SK-N-SH (cell line): ENCODE results near the gene ZNF548.

Experiments
- CHD2 ChIP-seq: fragments of 150-350 bp; IDR thresholded peaks from 2 replicates; pipeline ENCODE4 v1.6.1; 2018; ENCODE audit warnings: low read length; ENCODE audit not compliant: partially characterized antibody
- ELF1 ChIP-seq: IDR thresholded peaks from 2 replicates; pipeline ENCODE4 v1.4.0; 2012
- EP300 ChIP-seq, 2 experiments: IDR thresholded peaks; 2 replicates each; pipeline versions ENCODE4 v1.4.0 to v1.6.1; 2012; ENCODE audit warnings: borderline replicate concordance in 1 of 2, low read depth in 1 of 2, low read length in 1 of 2
- EZH2phosphoT487 ChIP-seq: fragments of 200-600 bp; sonication (generic); IDR thresholded peaks from 2 replicates; pipeline ENCODE4 v1.6.1; 2017; ENCODE audit warnings: low read depth, mixed run types, mild to moderate bottlenecking, antibody characterized with exemption, moderate library complexity, borderline replicate concordance
- GABPA ChIP-seq: IDR thresholded peaks from 2 replicates; pipeline ENCODE4 v1.4.0; 2012; ENCODE audit warnings: low read depth, mild to moderate bottlenecking
- JUND ChIP-seq: IDR thresholded peaks from 2 replicates; pipeline ENCODE4 v1.4.0; 2012
- MXI1 ChIP-seq: IDR thresholded peaks from 2 replicates; pipeline ENCODE4 v1.6.1; 2012; ENCODE audit warnings: mild to moderate bottlenecking, low read depth, low read length, improper control_type of control experiment
- NRF1 ChIP-seq: IDR thresholded peaks from 2 replicates; pipeline ENCODE4 v1.6.1; 2012; ENCODE audit warnings: low read depth, mild to moderate bottlenecking, low read length
- POLR2AphosphoS5 ChIP-seq: IDR thresholded peaks from 2 replicates; pipeline ENCODE4 v1.6.1; 2012; ENCODE audit warnings: low read depth, low read length
- TAF1 ChIP-seq: IDR thresholded peaks from 2 replicates; pipeline ENCODE4 v1.6.1; 2012; ENCODE audit warnings: low read depth, mild to moderate bottlenecking, low read length, moderate library complexity, borderline replicate concordance
- TF ChIP-seq, protein P1 (sequence below): IDR thresholded peaks from 2 replicates; pipeline ENCODE4 v1.4.0; 2012; ENCODE audit warnings: low read depth
- TF ChIP-seq, protein P2 (sequence below): fragments of 200-600 bp; sonication (generic); IDR thresholded peaks from 2 replicates; pipeline ENCODE4 v1.6.1; 2017; ENCODE audit warnings: antibody characterized with exemption, mild to moderate bottlenecking, moderate library complexity
- TF ChIP-seq, protein P3 (sequence below): IDR thresholded peaks from 2 replicates; pipeline ENCODE4 v1.6.1; 2012; ENCODE audit warnings: mild to moderate bottlenecking, low read depth, low read length, moderate library complexity
- TF ChIP-seq, protein P4 (sequence below): fragments of 150-350 bp; IDR thresholded peaks from 2 replicates; pipeline ENCODE4 v1.6.1; 2017; ENCODE audit warnings: antibody characterized with exemption, low read length, low read depth, borderline replicate concordance

DNA sequence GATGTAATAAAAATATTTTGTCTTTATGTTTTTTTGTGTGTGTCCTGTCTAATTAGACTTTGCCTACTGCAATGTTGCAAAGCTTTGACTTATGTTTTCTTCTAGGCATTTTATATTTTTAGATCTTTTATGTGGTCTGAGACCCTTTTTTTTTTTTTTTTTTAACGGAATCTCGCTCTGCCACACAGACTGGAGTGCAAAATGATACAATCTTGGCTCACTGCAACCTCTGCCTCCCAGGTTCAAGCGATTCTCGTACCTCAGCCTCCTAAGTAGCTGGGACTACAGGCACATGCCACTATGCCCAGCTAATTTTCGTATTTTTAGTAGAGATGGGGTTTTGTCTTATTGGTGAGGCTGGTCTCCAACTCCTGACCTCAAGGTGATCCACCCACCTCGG, 47.1 kb upstream of the ZNF548 start:
- TF ChIP-seq, protein P1, sequence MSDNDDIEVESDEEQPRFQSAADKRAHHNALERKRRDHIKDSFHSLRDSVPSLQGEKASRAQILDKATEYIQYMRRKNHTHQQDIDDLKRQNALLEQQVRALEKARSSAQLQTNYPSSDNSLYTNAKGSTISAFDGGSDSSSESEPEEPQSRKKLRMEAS = no peak
- TF ChIP-seq, protein P2, sequence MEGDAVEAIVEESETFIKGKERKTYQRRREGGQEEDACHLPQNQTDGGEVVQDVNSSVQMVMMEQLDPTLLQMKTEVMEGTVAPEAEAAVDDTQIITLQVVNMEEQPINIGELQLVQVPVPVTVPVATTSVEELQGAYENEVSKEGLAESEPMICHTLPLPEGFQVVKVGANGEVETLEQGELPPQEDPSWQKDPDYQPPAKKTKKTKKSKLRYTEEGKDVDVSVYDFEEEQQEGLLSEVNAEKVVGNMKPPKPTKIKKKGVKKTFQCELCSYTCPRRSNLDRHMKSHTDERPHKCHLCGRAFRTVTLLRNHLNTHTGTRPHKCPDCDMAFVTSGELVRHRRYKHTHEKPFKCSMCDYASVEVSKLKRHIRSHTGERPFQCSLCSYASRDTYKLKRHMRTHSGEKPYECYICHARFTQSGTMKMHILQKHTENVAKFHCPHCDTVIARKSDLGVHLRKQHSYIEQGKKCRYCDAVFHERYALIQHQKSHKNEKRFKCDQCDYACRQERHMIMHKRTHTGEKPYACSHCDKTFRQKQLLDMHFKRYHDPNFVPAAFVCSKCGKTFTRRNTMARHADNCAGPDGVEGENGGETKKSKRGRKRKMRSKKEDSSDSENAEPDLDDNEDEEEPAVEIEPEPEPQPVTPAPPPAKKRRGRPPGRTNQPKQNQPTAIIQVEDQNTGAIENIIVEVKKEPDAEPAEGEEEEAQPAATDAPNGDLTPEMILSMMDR = no peak
- TF ChIP-seq, protein P3, sequence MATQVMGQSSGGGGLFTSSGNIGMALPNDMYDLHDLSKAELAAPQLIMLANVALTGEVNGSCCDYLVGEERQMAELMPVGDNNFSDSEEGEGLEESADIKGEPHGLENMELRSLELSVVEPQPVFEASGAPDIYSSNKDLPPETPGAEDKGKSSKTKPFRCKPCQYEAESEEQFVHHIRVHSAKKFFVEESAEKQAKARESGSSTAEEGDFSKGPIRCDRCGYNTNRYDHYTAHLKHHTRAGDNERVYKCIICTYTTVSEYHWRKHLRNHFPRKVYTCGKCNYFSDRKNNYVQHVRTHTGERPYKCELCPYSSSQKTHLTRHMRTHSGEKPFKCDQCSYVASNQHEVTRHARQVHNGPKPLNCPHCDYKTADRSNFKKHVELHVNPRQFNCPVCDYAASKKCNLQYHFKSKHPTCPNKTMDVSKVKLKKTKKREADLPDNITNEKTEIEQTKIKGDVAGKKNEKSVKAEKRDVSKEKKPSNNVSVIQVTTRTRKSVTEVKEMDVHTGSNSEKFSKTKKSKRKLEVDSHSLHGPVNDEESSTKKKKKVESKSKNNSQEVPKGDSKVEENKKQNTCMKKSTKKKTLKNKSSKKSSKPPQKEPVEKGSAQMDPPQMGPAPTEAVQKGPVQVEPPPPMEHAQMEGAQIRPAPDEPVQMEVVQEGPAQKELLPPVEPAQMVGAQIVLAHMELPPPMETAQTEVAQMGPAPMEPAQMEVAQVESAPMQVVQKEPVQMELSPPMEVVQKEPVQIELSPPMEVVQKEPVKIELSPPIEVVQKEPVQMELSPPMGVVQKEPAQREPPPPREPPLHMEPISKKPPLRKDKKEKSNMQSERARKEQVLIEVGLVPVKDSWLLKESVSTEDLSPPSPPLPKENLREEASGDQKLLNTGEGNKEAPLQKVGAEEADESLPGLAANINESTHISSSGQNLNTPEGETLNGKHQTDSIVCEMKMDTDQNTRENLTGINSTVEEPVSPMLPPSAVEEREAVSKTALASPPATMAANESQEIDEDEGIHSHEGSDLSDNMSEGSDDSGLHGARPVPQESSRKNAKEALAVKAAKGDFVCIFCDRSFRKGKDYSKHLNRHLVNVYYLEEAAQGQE = no peak
- TF ChIP-seq POLR2AphosphoS5 (no peak), GABPA (no peak), JUND (no peak), MXI1 (no peak), TAF1 (no peak), EP300 (IDR thresholded peaks at IDR 0.05; ENCODE audit: borderline replicate concordance in 1 of 2, low read depth in 1 of 2, low read length in 1 of 2) (no peak), ELF1 (no peak), NRF1 (no peak), EZH2phosphoT487 (no peak), CHD2 (no peak)
- TF ChIP-seq, protein P4, sequence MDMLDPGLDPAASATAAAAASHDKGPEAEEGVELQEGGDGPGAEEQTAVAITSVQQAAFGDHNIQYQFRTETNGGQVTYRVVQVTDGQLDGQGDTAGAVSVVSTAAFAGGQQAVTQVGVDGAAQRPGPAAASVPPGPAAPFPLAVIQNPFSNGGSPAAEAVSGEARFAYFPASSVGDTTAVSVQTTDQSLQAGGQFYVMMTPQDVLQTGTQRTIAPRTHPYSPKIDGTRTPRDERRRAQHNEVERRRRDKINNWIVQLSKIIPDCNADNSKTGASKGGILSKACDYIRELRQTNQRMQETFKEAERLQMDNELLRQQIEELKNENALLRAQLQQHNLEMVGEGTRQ = no peak
